ENCODE measurements around the gene MS4A13. TPM values are rescaled to one million over a fixed set of nuclear protein-coding genes. Genes with fewer than 3 reads are reported as not detected.
"Not testable (repeated sequence)": the region's sequence is repeated elsewhere in the genome, so short reads cannot be mapped to it uniquely, and the experiment has no call there.

Gene MS4A13
- total RNA-seq, 1 donor = not detected

GRCh38 chr11:60528934-60529333 lies 13.7 kb downstream of the MS4A13 start:
- no peak for DNase-seq (ENCODE audit: low read depth)
- TF ChIP-seq, protein P1, sequence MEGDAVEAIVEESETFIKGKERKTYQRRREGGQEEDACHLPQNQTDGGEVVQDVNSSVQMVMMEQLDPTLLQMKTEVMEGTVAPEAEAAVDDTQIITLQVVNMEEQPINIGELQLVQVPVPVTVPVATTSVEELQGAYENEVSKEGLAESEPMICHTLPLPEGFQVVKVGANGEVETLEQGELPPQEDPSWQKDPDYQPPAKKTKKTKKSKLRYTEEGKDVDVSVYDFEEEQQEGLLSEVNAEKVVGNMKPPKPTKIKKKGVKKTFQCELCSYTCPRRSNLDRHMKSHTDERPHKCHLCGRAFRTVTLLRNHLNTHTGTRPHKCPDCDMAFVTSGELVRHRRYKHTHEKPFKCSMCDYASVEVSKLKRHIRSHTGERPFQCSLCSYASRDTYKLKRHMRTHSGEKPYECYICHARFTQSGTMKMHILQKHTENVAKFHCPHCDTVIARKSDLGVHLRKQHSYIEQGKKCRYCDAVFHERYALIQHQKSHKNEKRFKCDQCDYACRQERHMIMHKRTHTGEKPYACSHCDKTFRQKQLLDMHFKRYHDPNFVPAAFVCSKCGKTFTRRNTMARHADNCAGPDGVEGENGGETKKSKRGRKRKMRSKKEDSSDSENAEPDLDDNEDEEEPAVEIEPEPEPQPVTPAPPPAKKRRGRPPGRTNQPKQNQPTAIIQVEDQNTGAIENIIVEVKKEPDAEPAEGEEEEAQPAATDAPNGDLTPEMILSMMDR (IDR thresholded peaks at IDR 0.05; ENCODE audit: insufficient read depth, low read depth, low read length) = no peak
- H3K4me3 ChIP-seq (ENCODE audit: low read depth, low read length) = no peak overlapping the region

DNA sequence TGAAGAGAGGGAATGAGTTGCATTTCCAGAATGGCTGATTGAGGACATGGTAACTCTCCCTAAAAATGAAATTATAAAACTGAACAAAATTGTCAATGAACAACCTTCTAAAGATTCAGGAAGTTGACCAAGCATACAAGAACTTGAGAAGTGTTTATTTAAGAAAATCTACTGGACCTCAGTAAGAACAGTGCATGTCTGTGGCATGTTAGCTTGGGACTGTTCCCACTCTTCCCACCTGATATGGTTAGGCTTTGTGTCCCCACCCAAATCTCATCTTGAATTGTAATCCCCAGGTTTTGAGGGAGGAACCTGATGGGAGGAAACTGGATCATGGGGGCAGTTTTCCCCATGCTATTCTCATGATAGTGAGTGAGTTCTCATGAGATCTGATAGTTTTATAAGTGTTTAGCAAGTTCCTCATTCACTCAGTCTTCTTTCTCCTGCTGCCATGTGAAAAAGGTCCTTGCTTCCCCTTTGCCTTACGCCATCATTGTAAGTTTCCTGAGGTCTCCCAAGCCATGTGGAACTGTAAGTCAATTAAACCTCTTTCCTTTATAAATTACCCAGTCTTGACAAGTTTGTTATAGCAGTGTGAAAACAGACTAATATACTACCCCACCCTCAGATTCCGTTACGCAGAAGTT lies 15.4 kb downstream of the MS4A13 start:
- no peak overlapping the region for H3K4me3 ChIP-seq (ENCODE audit: low read depth, low read length)
- no peak for DNase-seq (ENCODE audit: low read depth)
- TF ChIP-seq, protein P1 (IDR thresholded peaks at IDR 0.05; ENCODE audit: insufficient read depth, low read depth, low read length) = no peak

DNA sequence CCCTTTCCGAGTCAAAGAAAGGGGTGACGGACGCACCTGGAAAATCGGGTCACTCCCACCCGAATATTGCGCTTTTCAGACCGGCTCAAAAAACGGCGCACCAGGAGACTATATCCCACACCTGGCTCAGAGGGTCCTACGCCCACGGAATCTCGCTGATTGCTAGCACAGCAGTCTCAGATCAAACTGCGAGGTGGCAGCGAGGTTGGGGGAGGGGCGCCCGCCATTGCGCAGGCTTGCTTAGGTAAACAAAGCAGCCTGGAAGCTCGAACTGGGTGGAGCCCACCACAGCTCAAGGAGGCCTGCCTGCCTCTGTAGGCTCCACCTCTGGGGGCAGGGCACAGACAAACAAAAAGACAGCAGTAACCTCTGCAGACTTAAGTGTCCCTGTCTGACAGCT lies 17.2 kb downstream of the MS4A13 start:
- H3K4me3 ChIP-seq (ENCODE audit: low read depth, low read length); DNase-seq (ENCODE audit: low read depth): not testable (repeated sequence)

GRCh38 chr11:60538627-60539026 lies 23.4 kb downstream of the MS4A13 start:
- H3K4me3 ChIP-seq (ENCODE audit: low read depth, low read length); DNase-seq (ENCODE audit: low read depth): not testable (repeated sequence)

- H3K4me3 ChIP-seq (ENCODE audit: low read depth, low read length) = no peak overlapping the region
- TF ChIP-seq, protein P1 (IDR thresholded peaks at IDR 0.05; ENCODE audit: insufficient read depth, low read depth, low read length) = no peak
- DNase-seq (ENCODE audit: low read depth) = no peak
Observed at GRCh38 chr11:60544077-60544476, 28.9 kb downstream of the MS4A13 start.

GRCh38 chr11:60561254-60561653 lies 46.1 kb downstream of the MS4A13 start:
- TF ChIP-seq, protein P1 (IDR thresholded peaks at IDR 0.05; ENCODE audit: insufficient read depth, low read depth, low read length) = no peak
- no peak overlapping the region for H3K4me3 ChIP-seq (ENCODE audit: low read depth, low read length)
- DNase-seq (ENCODE audit: low read depth) = no peak

- no peak overlapping the region for H3K4me3 ChIP-seq (ENCODE audit: low read depth, low read length)
- TF ChIP-seq, protein P1 (IDR thresholded peaks at IDR 0.05; ENCODE audit: insufficient read depth, low read depth, low read length) = no peak
- DNase-seq (ENCODE audit: low read depth) = no peak
Observed at GRCh38 chr11:60563553-60564235, 48.5 kb downstream of the MS4A13 start.

DNA sequence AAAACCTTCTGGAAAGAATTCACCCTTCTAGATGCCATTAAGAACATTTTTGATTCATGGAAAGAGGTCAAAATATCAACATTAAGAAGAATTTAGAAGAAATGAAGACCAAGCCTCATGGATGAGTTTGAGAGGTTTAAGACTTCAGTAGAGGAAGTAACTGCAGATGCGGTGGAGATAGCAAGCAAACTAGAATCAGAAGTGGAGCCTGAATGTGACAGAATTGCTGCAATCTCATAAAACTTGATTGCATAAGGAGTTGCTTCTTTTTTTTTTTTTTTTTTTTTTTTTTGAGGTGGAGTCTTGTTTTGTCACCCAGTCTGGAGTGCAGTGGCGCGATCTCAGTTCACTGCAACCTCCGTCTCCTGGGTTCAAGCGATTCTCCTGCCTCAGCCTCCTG lies 51.6 kb downstream of the MS4A13 start:
- no peak for DNase-seq (ENCODE audit: low read depth)
- no peak overlapping the region for H3K4me3 ChIP-seq (ENCODE audit: low read depth, low read length)
- TF ChIP-seq, protein P1 (IDR thresholded peaks at IDR 0.05; ENCODE audit: insufficient read depth, low read depth, low read length) = no peak
